GM10266 (cell line): ENCODE data around the gene RIPK3.

Experiments
- DNase-seq: peaks from one replicate; pipeline ENCODE4 v3.0.0; 2012; ENCODE audit errors: extremely low spot score
- CTCF ChIP-seq: IDR thresholded peaks from 2 replicates; pipeline ENCODE4 v1.5.1; 2012; ENCODE audit warnings: mild to moderate bottlenecking, low read depth; ENCODE audit not compliant: control insufficient read depth, insufficient read depth; ENCODE audit errors: missing control alignments

The RIPK3 gene

DNA sequence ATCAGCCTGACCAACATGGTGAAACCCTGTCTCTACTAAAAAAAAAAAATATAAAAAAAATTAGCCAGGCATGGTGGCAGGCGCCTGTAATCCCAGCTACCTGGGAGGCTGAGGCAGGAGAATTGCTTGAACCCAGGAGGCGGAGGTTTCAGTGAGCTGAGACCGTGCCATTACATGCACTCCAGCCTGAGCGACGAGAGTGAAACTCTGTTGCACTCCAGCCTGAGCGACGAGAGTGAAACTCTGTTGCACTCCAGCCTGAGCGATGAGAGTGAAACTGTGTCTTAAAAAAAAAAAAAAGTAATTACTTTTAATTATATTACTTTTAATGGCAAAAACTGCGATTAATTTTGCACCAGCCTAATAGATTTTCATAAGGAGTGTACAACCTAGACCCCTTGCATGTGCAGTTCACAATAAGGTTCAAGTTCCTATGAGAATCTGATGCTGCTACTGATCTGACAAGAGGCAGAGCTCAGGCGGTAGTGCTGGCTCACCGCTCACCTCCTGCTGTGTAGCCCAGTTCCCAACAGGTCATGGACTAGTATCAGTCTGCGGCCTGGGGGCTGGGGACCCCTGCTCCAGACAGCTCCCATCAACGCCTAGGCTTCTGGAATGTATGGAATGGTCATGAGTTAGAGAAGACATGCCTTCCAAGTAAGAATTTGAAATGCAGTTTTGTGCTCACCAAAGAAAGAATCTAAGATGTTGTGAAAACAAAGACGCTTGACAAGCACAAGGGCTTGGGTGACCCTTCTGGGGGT is 18.4 kb downstream of the RIPK3 start:
- TF ChIP-seq CTCF, result no peak
- DNase-seq, result no peak

GRCh38 chr14:24317141-24317928 is 22.5 kb downstream of the RIPK3 start:
- no peak for DNase-seq

DNA sequence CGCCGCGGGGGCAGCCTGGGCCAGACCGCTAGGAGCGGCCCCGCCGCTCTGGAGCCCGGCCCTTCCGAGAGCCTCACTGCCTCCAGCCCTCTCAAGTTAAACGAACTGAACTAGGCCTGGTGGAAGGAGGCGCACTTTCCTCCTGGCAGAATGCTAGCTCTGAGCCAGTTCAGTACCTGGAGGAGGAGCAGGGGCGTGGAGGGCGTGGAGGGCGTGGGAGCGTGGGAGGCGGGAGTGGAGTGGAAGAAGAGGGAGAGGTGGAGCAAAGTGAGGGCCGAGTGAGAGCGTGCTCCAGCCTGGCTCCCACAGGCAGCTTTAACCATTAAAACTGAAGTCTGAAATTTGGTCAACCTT is 23.2 kb downstream of the RIPK3 start:
- no peak for DNase-seq
- no peak for TF ChIP-seq CTCF

More at GRCh38 chr14:24317141-24317928, 22.5 kb downstream of the RIPK3 start:
- TF ChIP-seq CTCF, result no peak

GRCh38 chr14:24315807-24316596 is 23.8 kb downstream of the RIPK3 start:
- TF ChIP-seq CTCF, result no peak
- no peak for DNase-seq

DNA sequence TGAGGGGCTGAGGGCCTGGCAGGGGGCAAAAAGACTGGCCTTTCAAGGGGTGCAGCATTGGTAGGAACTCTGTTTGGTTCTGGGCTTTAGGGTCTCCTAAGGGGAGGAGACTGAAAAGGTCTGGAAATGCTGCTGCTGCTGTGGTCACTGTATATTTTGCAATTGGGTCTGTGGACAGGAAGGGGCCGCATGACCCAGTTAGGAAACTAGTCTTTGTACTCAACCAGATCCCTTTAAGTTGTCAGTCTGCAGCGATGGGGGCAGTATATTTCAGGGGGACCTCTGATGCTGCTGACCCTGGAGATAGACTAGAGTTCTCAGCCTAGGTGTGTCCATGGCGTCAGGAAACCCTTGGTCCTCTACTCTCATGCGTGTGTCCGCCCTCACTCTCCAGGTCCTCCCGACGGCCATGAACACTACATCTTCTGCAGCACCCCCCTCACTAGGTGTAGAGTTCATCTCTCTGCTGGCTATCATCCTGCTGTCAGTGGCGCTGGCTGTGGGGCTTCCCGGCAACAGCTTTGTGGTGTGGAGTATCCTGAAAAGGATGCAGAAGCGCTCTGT is 24.5 kb downstream of the RIPK3 start:
- no peak for TF ChIP-seq CTCF
- DNase-seq, result no peak

GRCh38 chr14:24314377-24315193 is 25.2 kb downstream of the RIPK3 start:
- TF ChIP-seq CTCF, result no peak
- DNase-seq, result no peak
